Activated naive CD8-positive, alpha-beta T cell (primary cell): ENCODE measurements around the gene CNGB1.
A peak's percentile ranks its signal among the peaks of the same experiment; 100 is the strongest.
"Not testable (repeated sequence)": the region's sequence is repeated elsewhere in the genome, so short reads cannot be mapped to it uniquely, and the experiment has no call there.

Experiments used
- H3K27ac Mint-ChIP-seq: one replicate; pipeline ENCODE4 v1.8.0; 2021; ENCODE audit warnings: mixed read lengths
- H3K27me3 Mint-ChIP-seq: one replicate; pipeline ENCODE4 v1.8.0; 2021; ENCODE audit warnings: mixed read lengths
- H3K36me3 Mint-ChIP-seq: one replicate; pipeline ENCODE4 v1.8.0; 2021; ENCODE audit warnings: mixed read lengths
- H3K4me1 Mint-ChIP-seq: one replicate; pipeline ENCODE4 v1.8.0; 2021; ENCODE audit warnings: low read depth, mixed read lengths
- H3K4me3 Mint-ChIP-seq: one replicate; pipeline ENCODE4 v1.8.0; 2021; ENCODE audit warnings: mild to moderate bottlenecking, mixed read lengths
- H3K9me3 Mint-ChIP-seq: one replicate; pipeline ENCODE4 v1.8.0; 2021; ENCODE audit warnings: low read depth, mixed read lengths

The CNGB1 gene

GRCh38 chr16:57988929-57989328 lies 18.0 kb upstream of the CNGB1 start:
- Mint-ChIP-seq H3K9me3 (no peaks in the 10 kb centered on the region), H3K27ac (no peak overlapping the region), H3K4me1 (peaks cover 8% of the 10 kb centered on the region), H3K27me3 (no peaks in the 10 kb centered on the region), H3K4me3 (no peak overlapping the region), H3K36me3 (no peaks in the 10 kb centered on the region)

GRCh38 chr16:57987441-57988177 lies 16.7 kb upstream of the CNGB1 start:
- Mint-ChIP-seq H3K4me1 (peaks cover 8% of the 10 kb centered on the region), H3K9me3 (no peaks in the 10 kb centered on the region), H3K27ac (no peak overlapping the region), H3K36me3 (no peaks in the 10 kb centered on the region), H3K27me3 (no peaks in the 10 kb centered on the region), H3K4me3 (no peak overlapping the region)

GRCh38 chr16:57986196-57986595 lies 15.3 kb upstream of the CNGB1 start:
- H3K36me3 Mint-ChIP-seq = no peaks in the 10 kb centered on the region
- no peaks in the 10 kb centered on the region for H3K27me3 Mint-ChIP-seq
- H3K27ac Mint-ChIP-seq = no peak overlapping the region
- H3K4me1 Mint-ChIP-seq = peaks cover 8% of the 10 kb centered on the region
- H3K9me3 Mint-ChIP-seq = no peaks in the 10 kb centered on the region
- peak overlapping the region; percentile 46 for H3K4me3 Mint-ChIP-seq

GRCh38 chr16:57985204-57986181 lies 14.6 kb upstream of the CNGB1 start:
- Mint-ChIP-seq H3K27ac (no peak overlapping the region), H3K9me3 (no peaks in the 10 kb centered on the region), H3K27me3 (no peaks in the 10 kb centered on the region), H3K4me3 (peak overlapping the region; percentile 88), H3K36me3 (no peaks in the 10 kb centered on the region), H3K4me1 (peaks cover 8% of the 10 kb centered on the region)

GRCh38 chr16:57984443-57985203 lies 13.7 kb upstream of the CNGB1 start:
- no peak overlapping the region for H3K27ac Mint-ChIP-seq
- no peaks in the 10 kb centered on the region for H3K27me3 Mint-ChIP-seq
- H3K9me3 Mint-ChIP-seq = no peaks in the 10 kb centered on the region
- peaks cover 8% of the 10 kb centered on the region for H3K4me1 Mint-ChIP-seq
- H3K36me3 Mint-ChIP-seq = no peaks in the 10 kb centered on the region
- H3K4me3 Mint-ChIP-seq = peak overlapping the region; percentile 88

- Mint-ChIP-seq H3K4me3 (no peak overlapping the region), H3K4me1 (peaks cover 8% of the 10 kb centered on the region), H3K27me3 (no peaks in the 10 kb centered on the region), H3K27ac (no peak overlapping the region), H3K36me3 (no peaks in the 10 kb centered on the region), H3K9me3 (no peaks in the 10 kb centered on the region)
These were observed 11.5 kb upstream of the CNGB1 start for GRCh38 chr16:57982385-57982784.

GRCh38 chr16:57981636-57982035 lies 10.7 kb upstream of the CNGB1 start:
- no peak overlapping the region for H3K27ac Mint-ChIP-seq
- peaks cover 6% of the 10 kb centered on the region for H3K4me1 Mint-ChIP-seq
- no peaks in the 10 kb centered on the region for H3K9me3 Mint-ChIP-seq
- no peaks in the 10 kb centered on the region for H3K36me3 Mint-ChIP-seq
- H3K27me3 Mint-ChIP-seq = no peaks in the 10 kb centered on the region
- H3K4me3 Mint-ChIP-seq = no peak overlapping the region

DNA sequence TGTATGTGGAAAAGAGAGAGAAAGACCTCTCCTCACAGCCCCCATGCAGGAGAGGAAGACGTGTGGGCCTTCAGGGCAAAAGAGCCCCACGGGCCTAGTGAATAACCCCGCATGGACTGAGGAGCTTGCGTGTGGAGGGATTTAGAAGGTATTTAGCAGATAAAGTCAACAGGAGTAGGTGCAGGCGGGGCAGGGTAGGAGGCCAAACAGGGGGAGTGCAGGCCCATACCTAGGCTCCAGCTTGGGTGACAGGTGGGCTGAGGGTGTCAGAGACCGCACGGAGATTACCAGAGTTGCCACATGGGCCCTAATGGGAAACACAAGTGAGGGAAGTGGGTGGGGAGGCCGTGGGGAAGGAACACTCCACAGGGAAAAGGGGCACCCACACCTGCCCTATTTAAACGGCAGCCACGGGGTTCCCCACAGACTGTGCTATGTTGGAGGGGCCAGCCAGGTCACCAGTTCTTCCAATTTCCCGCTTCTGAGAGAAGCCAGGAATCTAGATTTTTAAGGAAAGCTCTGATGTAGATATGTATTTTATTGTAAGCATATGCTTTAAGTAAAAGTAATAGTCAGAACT lies 8.2 kb upstream of the CNGB1 start:
- H3K36me3 Mint-ChIP-seq = no peaks in the 10 kb centered on the region
- no peaks in the 10 kb centered on the region for H3K9me3 Mint-ChIP-seq
- H3K4me3 Mint-ChIP-seq = no peak overlapping the region
- peaks cover under 1% of the 10 kb centered on the region for H3K4me1 Mint-ChIP-seq
- H3K27ac Mint-ChIP-seq = no peak overlapping the region
- H3K27me3 Mint-ChIP-seq = no peaks in the 10 kb centered on the region

GRCh38 chr16:57978070-57978465 lies 7.1 kb upstream of the CNGB1 start:
- not testable (repeated sequence) for H3K27ac Mint-ChIP-seq, H3K36me3 Mint-ChIP-seq, H3K4me3 Mint-ChIP-seq, H3K27me3 Mint-ChIP-seq, H3K9me3 Mint-ChIP-seq, H3K4me1 Mint-ChIP-seq

DNA sequence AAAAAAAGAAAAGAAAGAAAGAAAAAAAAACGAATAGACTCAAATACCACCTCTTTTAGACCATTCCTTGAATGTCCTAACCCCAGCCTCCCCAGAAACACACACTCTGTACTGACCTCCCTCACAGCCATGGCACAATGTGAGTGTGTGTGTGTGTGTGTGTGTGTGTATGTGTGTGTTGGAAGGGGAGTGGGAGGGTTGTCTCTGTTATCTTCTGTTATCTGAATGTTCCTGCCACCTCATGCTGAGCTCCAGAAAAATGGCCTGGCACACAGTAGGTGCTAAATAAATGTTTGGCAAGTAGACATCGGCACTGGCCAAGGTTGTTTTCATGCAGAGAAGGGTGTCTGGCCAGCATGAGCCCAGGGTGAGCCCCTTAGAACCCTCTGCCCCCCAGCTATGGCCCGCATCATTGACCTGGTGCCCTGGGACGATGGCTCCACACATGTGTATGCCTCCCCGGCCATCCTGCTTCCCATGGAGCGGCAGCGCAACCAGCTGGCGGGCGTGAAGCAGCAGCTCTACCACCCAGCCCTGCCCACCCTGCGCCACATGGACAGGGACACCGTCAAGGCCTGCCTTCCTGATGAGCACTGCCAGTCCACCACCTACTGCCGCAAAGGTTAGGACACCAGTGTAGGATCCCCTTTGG lies 6.6 kb upstream of the CNGB1 start:
- Mint-ChIP-seq H3K4me1 (no peaks in the 10 kb centered on the region), H3K9me3 (no peaks in the 10 kb centered on the region), H3K27me3 (no peaks in the 10 kb centered on the region), H3K4me3 (no peak overlapping the region), H3K36me3 (no peaks in the 10 kb centered on the region), H3K27ac (no peak overlapping the region)

DNA sequence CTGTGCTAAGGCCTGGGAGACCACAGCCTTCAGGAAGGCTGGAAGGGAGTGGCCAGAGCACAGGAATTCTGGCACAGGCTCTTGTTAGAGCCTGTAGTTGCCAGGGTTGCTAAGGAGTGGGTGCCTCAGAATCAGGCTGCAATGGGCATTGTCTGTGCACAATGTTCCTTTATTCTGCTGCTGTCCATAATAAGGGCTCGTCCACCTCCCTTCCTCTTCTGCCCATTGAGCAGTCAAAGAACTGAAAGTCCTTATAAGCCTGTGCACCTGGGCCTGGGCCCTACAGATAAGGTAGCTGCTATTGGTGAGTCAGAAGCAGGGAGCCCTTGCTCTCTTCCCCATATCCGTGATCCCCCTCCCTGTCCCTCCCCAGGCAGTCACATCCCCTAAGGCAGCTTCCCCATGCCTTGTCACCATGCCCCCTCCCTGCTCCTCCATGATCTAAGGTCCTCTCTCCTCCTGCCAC lies 5.4 kb upstream of the CNGB1 start:
- Mint-ChIP-seq H3K4me1 (no peaks in the 10 kb centered on the region), H3K4me3 (no peak overlapping the region), H3K27ac (no peak overlapping the region), H3K36me3 (no peaks in the 10 kb centered on the region), H3K27me3 (no peaks in the 10 kb centered on the region), H3K9me3 (no peaks in the 10 kb centered on the region)

DNA sequence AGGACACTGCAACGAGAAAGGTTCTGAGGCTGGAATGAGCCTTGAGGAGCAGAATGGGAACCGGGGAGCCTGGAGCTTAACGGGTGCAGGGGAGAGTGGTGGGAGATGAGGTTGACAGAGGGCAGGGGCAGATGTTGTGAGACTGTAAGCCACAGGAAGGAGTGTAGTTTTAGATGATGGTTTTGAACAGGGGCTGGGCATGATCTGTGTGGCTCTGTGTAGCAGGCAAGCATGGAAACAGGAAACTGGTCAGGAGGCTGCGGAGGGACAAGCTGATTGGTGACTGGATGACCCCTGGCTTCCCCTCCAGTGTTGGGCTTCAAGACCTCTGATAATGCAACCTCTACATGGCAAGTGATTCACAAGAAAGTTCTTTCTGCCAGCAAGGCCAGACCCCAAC lies 1.4 kb upstream of the CNGB1 start:
- Mint-ChIP-seq H3K4me1 (no peaks in the 10 kb centered on the region), H3K27ac (no peak overlapping the region), H3K9me3 (no peaks in the 10 kb centered on the region), H3K27me3 (no peaks in the 10 kb centered on the region), H3K4me3 (no peak overlapping the region), H3K36me3 (no peaks in the 10 kb centered on the region)

- Mint-ChIP-seq H3K9me3 (no peaks in the 10 kb centered on the region), H3K4me3 (no peak overlapping the region), H3K27ac (no peak overlapping the region), H3K27me3 (no peaks in the 10 kb centered on the region), H3K36me3 (no peaks in the 10 kb centered on the region), H3K4me1 (no peaks in the 10 kb centered on the region)
These were observed 920 bp upstream of the CNGB1 start for GRCh38 chr16:57971848-57972247.

- H3K36me3 Mint-ChIP-seq = no peaks in the 10 kb centered on the region
- H3K27ac Mint-ChIP-seq = no peak overlapping the region
- H3K4me1 Mint-ChIP-seq = no peaks in the 10 kb centered on the region
- H3K27me3 Mint-ChIP-seq = no peaks in the 10 kb centered on the region
- no peaks in the 10 kb centered on the region for H3K9me3 Mint-ChIP-seq
- H3K4me3 Mint-ChIP-seq = no peak overlapping the region
These were observed 609 bp downstream of the CNGB1 start for GRCh38 chr16:57970319-57970718.
